BE2C (cell line): Measurements from ENCODE around the gene BCL11A.

ENCODE experiments used
- DNase-seq: peaks from one replicate; pipeline ENCODE4 v3.0.0-alpha.2; 2020
- H3K27me3 ChIP-seq: fragments of 250-450 bp; sonication (Bioruptor Pico); 2 replicates; pipeline ENCODE4 v1.5.1; 2020; ENCODE audit warnings: mild to moderate bottlenecking
- H3K36me3 ChIP-seq: fragments of 250-450 bp; sonication (Bioruptor Pico); 2 replicates; pipeline ENCODE4 v1.5.1; 2020; ENCODE audit warnings: mild to moderate bottlenecking
- H3K4me1 ChIP-seq: fragments of 250-450 bp; sonication (Bioruptor Pico); 2 replicates; pipeline ENCODE4 v1.5.1; 2020
- H3K4me3 ChIP-seq: 2 replicates; pipeline ENCODE4 v1.5.1; 2011; ENCODE audit warnings: low read depth, low read length
- H3K9me3 ChIP-seq: fragments of 250-450 bp; sonication (Bioruptor Pico); 2 replicates; pipeline ENCODE4 v1.5.1; 2020
- TF ChIP-seq, protein P1 (sequence below): IDR thresholded peaks from 2 replicates; pipeline ENCODE4 v1.5.1; 2012; ENCODE audit warnings: mild to moderate bottlenecking, low read depth, low read length

The BCL11A gene

DNA sequence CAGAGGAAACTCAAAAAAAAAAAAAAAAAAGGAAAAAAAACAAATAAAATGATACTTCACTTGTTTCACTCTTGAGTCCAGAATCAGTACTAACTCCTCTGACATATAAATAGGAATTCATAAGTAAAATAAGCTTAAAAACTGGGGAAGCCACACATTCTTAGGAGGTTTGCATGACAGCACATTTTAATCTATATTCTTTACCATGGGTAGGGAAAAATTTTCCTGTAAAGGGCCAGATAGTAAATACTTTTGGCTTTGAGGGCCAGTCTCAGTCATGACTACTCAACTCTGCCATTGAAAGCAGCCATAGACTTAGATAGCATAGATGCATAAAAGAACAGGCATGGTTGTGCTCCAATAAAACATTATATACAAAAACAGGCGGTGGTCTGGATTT lies 145.2 kb downstream of the BCL11A start:
- TF ChIP-seq, protein P1, sequence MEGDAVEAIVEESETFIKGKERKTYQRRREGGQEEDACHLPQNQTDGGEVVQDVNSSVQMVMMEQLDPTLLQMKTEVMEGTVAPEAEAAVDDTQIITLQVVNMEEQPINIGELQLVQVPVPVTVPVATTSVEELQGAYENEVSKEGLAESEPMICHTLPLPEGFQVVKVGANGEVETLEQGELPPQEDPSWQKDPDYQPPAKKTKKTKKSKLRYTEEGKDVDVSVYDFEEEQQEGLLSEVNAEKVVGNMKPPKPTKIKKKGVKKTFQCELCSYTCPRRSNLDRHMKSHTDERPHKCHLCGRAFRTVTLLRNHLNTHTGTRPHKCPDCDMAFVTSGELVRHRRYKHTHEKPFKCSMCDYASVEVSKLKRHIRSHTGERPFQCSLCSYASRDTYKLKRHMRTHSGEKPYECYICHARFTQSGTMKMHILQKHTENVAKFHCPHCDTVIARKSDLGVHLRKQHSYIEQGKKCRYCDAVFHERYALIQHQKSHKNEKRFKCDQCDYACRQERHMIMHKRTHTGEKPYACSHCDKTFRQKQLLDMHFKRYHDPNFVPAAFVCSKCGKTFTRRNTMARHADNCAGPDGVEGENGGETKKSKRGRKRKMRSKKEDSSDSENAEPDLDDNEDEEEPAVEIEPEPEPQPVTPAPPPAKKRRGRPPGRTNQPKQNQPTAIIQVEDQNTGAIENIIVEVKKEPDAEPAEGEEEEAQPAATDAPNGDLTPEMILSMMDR: no peak
- H3K9me3 ChIP-seq: no peaks in the 10 kb centered on the region
- no peaks in the 10 kb centered on the region for H3K27me3 ChIP-seq
- H3K4me1 ChIP-seq: peaks cover 10% of the 10 kb centered on the region
- H3K36me3 ChIP-seq: no peaks in the 10 kb centered on the region
- no peak overlapping the region for H3K4me3 ChIP-seq
- DNase-seq: no peak

DNA sequence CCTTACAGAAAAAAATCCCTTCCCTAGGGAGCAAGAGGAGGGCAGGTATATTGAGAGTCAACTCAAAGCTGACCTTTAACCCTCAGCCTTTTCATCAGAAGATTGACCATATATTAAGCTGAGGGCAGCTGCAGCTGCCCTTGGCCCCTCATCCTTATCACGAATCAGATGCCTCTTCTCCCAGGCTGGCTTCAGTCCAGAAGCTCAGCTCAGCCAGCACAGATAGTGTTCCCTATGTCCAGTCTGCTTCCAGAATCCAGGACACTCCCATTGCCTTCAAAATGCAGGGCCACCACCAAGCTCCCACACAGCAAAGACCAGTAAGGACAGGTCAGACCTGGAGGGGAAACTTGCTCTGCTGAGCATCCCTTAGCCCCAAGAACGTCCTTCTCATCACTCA lies 146.1 kb downstream of the BCL11A start:
- Histone ChIP-seq H3K36me3 (no peaks in the 10 kb centered on the region), H3K9me3 (no peaks in the 10 kb centered on the region), H3K27me3 (no peaks in the 10 kb centered on the region), H3K4me1 (peaks cover 10% of the 10 kb centered on the region), H3K4me3 (no peak overlapping the region)
- DNase-seq: peak; percentile 35
- TF ChIP-seq, protein P1: no peak

DNA sequence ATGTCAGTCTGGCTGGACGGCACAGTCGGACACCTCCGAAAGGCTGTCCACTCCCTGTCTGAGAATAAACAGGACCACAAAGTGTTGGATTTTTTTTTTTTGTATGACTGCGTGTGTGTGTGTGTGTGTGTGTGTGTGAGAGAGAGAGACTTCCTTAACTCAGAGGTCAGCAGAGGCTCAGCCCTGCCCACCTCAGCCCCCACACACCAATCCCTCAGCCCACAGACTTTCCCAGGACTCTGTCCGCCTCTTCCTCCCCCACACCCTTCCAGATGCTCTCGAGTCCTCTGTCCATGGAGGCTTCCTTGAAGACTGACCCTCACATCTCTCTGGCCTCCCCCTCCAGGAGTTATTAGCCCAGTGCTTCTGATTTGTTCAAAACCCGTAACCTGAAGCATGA lies 147.3 kb downstream of the BCL11A start:
- Histone ChIP-seq H3K36me3 (no peaks in the 10 kb centered on the region), H3K9me3 (no peaks in the 10 kb centered on the region), H3K4me1 (peaks cover 10% of the 10 kb centered on the region), H3K27me3 (no peaks in the 10 kb centered on the region), H3K4me3 (no peak overlapping the region)
- TF ChIP-seq, protein P1: no peak
- DNase-seq: no peak

DNA sequence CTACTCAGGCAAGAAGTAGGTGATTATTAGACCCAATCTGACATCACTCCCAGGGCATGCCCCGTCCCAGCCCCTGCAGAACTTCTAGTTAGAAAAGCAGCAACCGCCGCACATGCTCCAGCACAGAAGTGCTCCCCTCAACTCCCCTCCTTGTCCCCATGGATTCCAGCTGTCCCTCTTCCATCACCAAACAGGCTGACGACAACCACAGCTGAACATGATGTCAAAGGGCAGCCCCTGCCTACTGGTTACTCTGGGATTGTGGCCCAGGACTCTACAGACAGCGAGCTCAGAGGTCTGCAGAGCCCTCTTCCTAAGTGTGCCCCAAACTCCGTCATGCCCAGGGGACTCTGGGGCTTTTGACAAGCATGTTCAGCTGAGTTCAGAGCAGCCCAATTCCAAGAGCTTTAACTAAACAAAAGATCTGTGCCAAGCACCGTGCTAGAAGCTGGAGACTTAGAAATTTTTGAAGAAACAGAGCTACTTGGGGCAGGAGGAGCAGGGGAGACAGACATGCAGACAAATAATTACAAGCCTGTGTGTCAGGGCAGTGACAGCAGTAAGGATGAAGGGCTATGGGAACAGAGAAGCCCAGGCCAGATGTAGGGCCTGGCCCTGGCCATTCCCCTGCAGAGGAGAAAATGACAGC lies 148.1 kb downstream of the BCL11A start:
- no peaks in the 10 kb centered on the region for H3K27me3 ChIP-seq
- TF ChIP-seq, protein P1: no peak
- no peak overlapping the region for H3K4me3 ChIP-seq
- H3K36me3 ChIP-seq: no peaks in the 10 kb centered on the region
- no peak for DNase-seq
- H3K4me1 ChIP-seq: peaks cover 10% of the 10 kb centered on the region
- no peaks in the 10 kb centered on the region for H3K9me3 ChIP-seq
